Panc1 (cell line): Measurements from ENCODE around the gene CCDC185. TPM values are rescaled to one million over a fixed set of nuclear protein-coding genes. Genes with fewer than 3 reads are reported as not detected.

Experiments
- ATAC-seq: fragments of 200-7000 bp; cut with Tn5 transposase; 2 replicates; pipeline ENCODE4 v1.9.1; 2020; ENCODE audit warnings: mild to moderate bottlenecking, moderate library complexity
- BruUV-seq: library from RNA; stranded (reverse); fragments of 400-500 nt; replicated peaks from 2 replicates; lab custom pipeline; 2021; lab: Mats Ljungman, UMichigan
- CTCF ChIA-PET: fragments of 300-600 bp; sonication (Branson Sonifier 250); formaldehyde crosslinking; loops from one replicate; lab custom pipeline; 2022; ENCODE audit warnings: antibody characterized with exemption; lab: Charles Lee
- POLR2A ChIA-PET: fragments of 300-600 bp; sonication (Branson Sonifier 250); formaldehyde crosslinking; loops from one replicate; lab custom pipeline; 2022; ENCODE audit warnings: antibody characterized with exemption; lab: Charles Lee
- DNase-seq: peaks from one replicate; pipeline ENCODE4 v3.0.0-alpha.2; 2010; ENCODE audit warnings: low read depth, low spot score
- H3K27ac ChIP-seq: 2 replicates; pipeline ENCODE4 v1.5.1; 2011; ENCODE audit warnings: mild to moderate bottlenecking, low read length, inconsistent platforms
- H3K27me3 ChIP-seq: fragments of 200-500 bp; sonication (Bioruptor generic); 2 replicates; pipeline ENCODE4 v1.6.0; 2014; ENCODE audit warnings: low read length, inconsistent platforms; ENCODE audit not compliant: control insufficient read depth, insufficient read depth
- H3K36me3 ChIP-seq: fragments of 200-500 bp; sonication (Bioruptor generic); 2 replicates; pipeline ENCODE4 v1.5.1; 2014; ENCODE audit warnings: inconsistent platforms, mild to moderate bottlenecking, low read length, moderate library complexity; ENCODE audit not compliant: control insufficient read depth, insufficient read depth
- H3K4me1 ChIP-seq: 2 replicates; pipeline ENCODE4 v1.5.1; 2011; ENCODE audit warnings: inconsistent platforms, mild to moderate bottlenecking, low read length, moderate library complexity; ENCODE audit not compliant: control insufficient read depth, insufficient read depth
- H3K4me3 ChIP-seq, 2 experiments: 2 replicates each; pipeline ENCODE4 v1.5.1; 2011 to 2012; ENCODE audit warnings: low read depth in 2 of 2, low read length in 2 of 2, mild to moderate bottlenecking in 2 of 2, inconsistent platforms in 1 of 2, moderate library complexity in 1 of 2
- H3K9me3 ChIP-seq: fragments of 200-500 bp; sonication (Bioruptor generic); 2 replicates; pipeline ENCODE4 v1.5.1; 2014; ENCODE audit warnings: low read depth, mild to moderate bottlenecking, inconsistent platforms, low read length, moderate library complexity; ENCODE audit not compliant: control insufficient read depth, insufficient read depth
- CTCF ChIP-seq: fragments of 450-650 bp; IDR thresholded peaks from 2 replicates; pipeline ENCODE4 v1.5.1; 2017; ENCODE audit warnings: mild to moderate bottlenecking
- POLR2AphosphoS5 ChIP-seq: IDR thresholded peaks from 2 replicates; pipeline ENCODE4 v1.6.1; 2012; ENCODE audit warnings: mild to moderate bottlenecking, low read depth, low read length, moderate library complexity
- REST ChIP-seq, 2 experiments: IDR thresholded peaks; 2 replicates each; pipeline ENCODE4 v1.6.1; 2011 to 2012; ENCODE audit warnings: low read depth in 2 of 2, control low read depth in 1 of 2, low read length in 1 of 2, mild to moderate bottlenecking in 1 of 2, moderate library complexity in 1 of 2; ENCODE audit not compliant: insufficient read depth in 1 of 2
- SIN3A ChIP-seq: IDR thresholded peaks from 2 replicates; pipeline ENCODE4 v1.6.1; 2012; ENCODE audit warnings: low read depth, mild to moderate bottlenecking, low read length, moderate library complexity, borderline replicate concordance; ENCODE audit not compliant: insufficient read depth
- TCF7L2 ChIP-seq: IDR thresholded peaks from 2 replicates; pipeline ENCODE4 v1.6.1; 2011; ENCODE audit warnings: mild to moderate bottlenecking, low read depth, low read length, inconsistent platforms
- in situ Hi-C: cut with HindIII; loops from 2 replicates; pipeline ENCODE4 v1.10.0; 2016; ENCODE audit warnings: low sequenced_read_pairs, low pct_unique_long_range_greater_than_20kb
- intact Hi-C: fragments of 100-400 bp; cut with micrococcal nuclease; formaldehyde crosslinking; loops from one replicate; pipeline ENCODE4 v1.10.0; 2022; ENCODE audit not compliant: unreplicated experiment
- total RNA-seq: library from RNA; stranded (reverse); gene quantifications from one replicate; pipeline ENCODE4 v1.2.1, GENCODE V29; 2021; ENCODE audit not compliant: unreplicated experiment

Gene CCDC185
- total RNA-seq, 1 experiment from 2014 or later, result not detected

GRCh38 chr1:223353939-223354338 lies 39.3 kb upstream of the CCDC185 start:
- no peaks in the 10 kb centered on the region for H3K9me3 ChIP-seq
- intact Hi-C loops (no loop called here), in situ Hi-C loops (no loop called here)
- BruUV-seq, result no TSS peak
- H3K27ac ChIP-seq, result no peak overlapping the region
- no peaks in the 10 kb centered on the region for H3K4me1 ChIP-seq
- ATAC-seq, result no peak
- DNase-seq, result no peak
- CTCF ChIA-PET, result interaction anchor here (0.7 kb wide), 1 partner anchor 55 kb away, joined by 4 read pairs; no protein-coding TSS in a partner anchor
- TF ChIP-seq TCF7L2 (no peak), POLR2AphosphoS5 (no peak), REST (IDR thresholded peaks at IDR 0.05; ENCODE audit: insufficient read depth in 1 of 2, low read depth in 2 of 2, low read length in 1 of 2) (no peak), CTCF (no peak), SIN3A (no peak)
- no peaks in the 10 kb centered on the region for H3K36me3 ChIP-seq
- H3K4me3 ChIP-seq, result no peak overlapping the region
- POLR2A ChIA-PET, result no interaction called here
- H3K27me3 ChIP-seq, result peaks cover 24% of the 10 kb centered on the region

- BruUV-seq, result no TSS peak
These were observed 37.5 kb upstream of the CCDC185 start for GRCh38 chr1:223355699-223356098.

More at GRCh38 chr1:223355699-223356098, 37.5 kb upstream of the CCDC185 start:
- ChIA-PET POLR2A (no interaction called here), CTCF (no interaction called here)
- intact Hi-C loops (no loop called here), in situ Hi-C loops (no loop called here)
- H3K27ac ChIP-seq, result no peak overlapping the region
- no peaks in the 10 kb centered on the region for H3K36me3 ChIP-seq
- H3K9me3 ChIP-seq, result no peaks in the 10 kb centered on the region
- H3K27me3 ChIP-seq, result peaks cover 35% of the 10 kb centered on the region
- H3K4me3 ChIP-seq, result no peak overlapping the region
- no peak for TF ChIP-seq SIN3A
- no peak for TF ChIP-seq CTCF
- no peak for TF ChIP-seq TCF7L2
- no peak for TF ChIP-seq REST (IDR thresholded peaks at IDR 0.05; ENCODE audit: insufficient read depth in 1 of 2, low read depth in 2 of 2, low read length in 1 of 2)
- no peak for TF ChIP-seq POLR2AphosphoS5
- no peak for DNase-seq
- H3K4me1 ChIP-seq, result no peaks in the 10 kb centered on the region
- no peak for ATAC-seq
